ELR (cell line): ENCODE data around the gene GPD1.
A peak's percentile ranks its signal among the peaks of the same experiment; 100 is the strongest.
"Not testable (repeated sequence)": the region's sequence is repeated elsewhere in the genome, so short reads cannot be mapped to it uniquely, and the experiment has no call there.

Source experiments
- DNase-seq: peaks from one replicate; pipeline ENCODE4 v3.0.0-alpha.2; 2015; ENCODE audit warnings: low read depth

GPD1 gene

GRCh38 chr12:50073712-50074111, 30.1 kb upstream of the GPD1 start:
- DNase-seq = no peak

- peak; percentile 87 for DNase-seq
Observed at GRCh38 chr12:50074936-50075807, 28.6 kb upstream of the GPD1 start.

GRCh38 chr12:50075808-50076170, 28.0 kb upstream of the GPD1 start:
- no peak for DNase-seq

GRCh38 chr12:50077099-50077498, 26.7 kb upstream of the GPD1 start:
- DNase-seq = no peak

GRCh38 chr12:50078281-50078680, 25.5 kb upstream of the GPD1 start:
- DNase-seq = no peak

GRCh38 chr12:50079771-50080170, 24.0 kb upstream of the GPD1 start:
- no peak for DNase-seq

GRCh38 chr12:50081096-50081808, 22.6 kb upstream of the GPD1 start:
- DNase-seq = no peak

GRCh38 chr12:50082644-50083043, 21.2 kb upstream of the GPD1 start:
- no peak for DNase-seq

- DNase-seq = no peak
Observed at GRCh38 chr12:50083301-50083700, 20.5 kb upstream of the GPD1 start.

GRCh38 chr12:50084409-50084774, 19.4 kb upstream of the GPD1 start:
- DNase-seq = not testable (repeated sequence)

- peak; percentile 94 for DNase-seq
Observed at GRCh38 chr12:50084775-50085614, 18.8 kb upstream of the GPD1 start, which contains the start of gene SMARCD1. Gene SMARCD1 (plus strand): TSS chr12:50085342. CDS start chr12:50085370, 28 bp downstream.

GRCh38 chr12:50085615-50086072, 18.2 kb upstream of the GPD1 start:
- peak; percentile 21 for DNase-seq

- no peak for DNase-seq
Observed at GRCh38 chr12:50086148-50086547, 17.7 kb upstream of the GPD1 start.

- DNase-seq = no peak
Observed at GRCh38 chr12:50087151-50087550, 16.7 kb upstream of the GPD1 start.

GRCh38 chr12:50087995-50088394, 15.8 kb upstream of the GPD1 start:
- DNase-seq = peak; percentile 89

GRCh38 chr12:50088577-50089335, 15.1 kb upstream of the GPD1 start:
- DNase-seq = peak; percentile 77

GRCh38 chr12:50089730-50090129, 14.1 kb upstream of the GPD1 start:
- DNase-seq = no peak

GRCh38 chr12:50090391-50090790, 13.4 kb upstream of the GPD1 start:
- DNase-seq = no peak

- DNase-seq = no peak
Observed at GRCh38 chr12:50097952-50098351, 5.9 kb upstream of the GPD1 start.

GRCh38 chr12:50099302-50100008, 4.4 kb upstream of the GPD1 start:
- DNase-seq = peak; percentile 71

- no peak for DNase-seq
Observed at GRCh38 chr12:50100561-50100960, 3.2 kb upstream of the GPD1 start.
